HG03108 (cell line): Measurements from ENCODE around the gene TMEM125.

Experiments used
- ATAC-seq: cut with Tn5 transposase; IDR thresholded peaks from one replicate; pipeline ENCODE4 v1.9.1; 2021; ENCODE audit warnings: moderate library complexity; ENCODE audit not compliant: unreplicated experiment

TMEM125 gene

DNA sequence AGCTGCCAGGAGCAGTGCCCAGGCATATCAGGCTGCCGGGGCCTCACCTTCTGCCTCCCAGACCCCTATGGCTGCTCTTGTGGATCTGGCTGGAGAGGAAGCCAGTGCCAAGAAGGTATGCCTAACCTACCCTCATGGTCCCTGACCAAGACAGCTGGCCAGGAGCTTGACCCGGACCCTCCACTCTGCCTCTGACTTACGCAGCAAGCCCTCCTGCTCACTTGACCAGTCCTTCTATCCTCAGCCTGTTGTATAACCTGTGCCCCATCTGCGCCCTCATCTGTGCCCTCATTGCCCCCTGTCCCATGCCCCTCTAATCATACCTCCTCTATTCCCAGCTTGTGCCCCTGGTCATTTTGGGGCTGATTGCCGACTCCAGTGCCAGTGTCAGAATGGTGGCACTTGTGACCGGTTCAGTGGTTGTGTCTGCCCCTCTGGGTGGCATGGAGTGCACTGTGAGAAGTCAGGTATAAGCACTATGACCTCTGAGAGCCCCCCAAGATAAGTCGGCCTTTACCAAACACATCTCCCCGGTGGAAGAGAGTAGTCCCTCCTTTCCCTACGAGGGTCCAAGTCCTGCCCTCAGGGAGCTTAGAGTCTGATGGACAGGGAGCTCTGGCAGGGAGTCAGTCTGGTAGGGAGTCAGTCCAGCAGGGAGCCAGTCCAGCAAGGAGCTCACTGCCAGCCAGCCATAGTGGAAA lies 37.8 kb downstream of the TMEM125 start:
- no peak for ATAC-seq

DNA sequence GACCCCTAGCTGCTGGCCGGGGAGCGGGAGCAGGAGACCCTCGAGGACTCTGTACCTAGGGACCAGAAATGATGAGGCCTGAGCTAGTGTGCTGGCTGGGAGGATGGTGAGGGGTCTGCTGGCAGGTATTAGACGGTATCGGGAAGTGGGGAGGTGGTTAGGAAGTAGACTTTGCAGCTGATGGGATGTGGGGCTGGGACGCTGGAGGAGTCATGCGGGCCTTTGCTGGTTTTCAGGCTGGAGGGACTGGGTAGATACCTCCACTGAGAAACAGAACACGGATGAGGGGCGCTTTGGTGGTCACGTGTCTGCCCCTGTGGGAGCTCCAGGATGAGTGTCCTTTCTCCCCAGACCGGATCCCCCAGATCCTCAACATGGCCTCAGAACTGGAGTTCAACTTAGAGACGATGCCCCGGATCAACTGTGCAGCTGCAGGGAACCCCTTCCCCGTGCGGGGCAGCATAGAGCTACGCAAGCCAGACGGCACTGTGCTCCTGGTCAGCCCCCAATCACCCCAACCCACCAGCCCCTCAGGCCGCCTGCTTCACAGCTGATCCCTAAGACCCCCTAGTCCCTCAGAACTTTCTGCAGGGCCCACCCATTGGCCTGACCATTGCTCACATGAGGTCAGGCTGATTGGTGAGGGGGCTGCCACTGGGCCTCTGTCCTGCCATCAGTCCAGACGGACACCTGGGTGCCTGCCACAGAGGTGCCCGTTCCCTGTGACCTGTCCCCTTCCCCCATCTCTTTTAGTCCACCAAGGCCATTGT lies 39.0 kb downstream of the TMEM125 start:
- ATAC-seq, result no peak

DNA sequence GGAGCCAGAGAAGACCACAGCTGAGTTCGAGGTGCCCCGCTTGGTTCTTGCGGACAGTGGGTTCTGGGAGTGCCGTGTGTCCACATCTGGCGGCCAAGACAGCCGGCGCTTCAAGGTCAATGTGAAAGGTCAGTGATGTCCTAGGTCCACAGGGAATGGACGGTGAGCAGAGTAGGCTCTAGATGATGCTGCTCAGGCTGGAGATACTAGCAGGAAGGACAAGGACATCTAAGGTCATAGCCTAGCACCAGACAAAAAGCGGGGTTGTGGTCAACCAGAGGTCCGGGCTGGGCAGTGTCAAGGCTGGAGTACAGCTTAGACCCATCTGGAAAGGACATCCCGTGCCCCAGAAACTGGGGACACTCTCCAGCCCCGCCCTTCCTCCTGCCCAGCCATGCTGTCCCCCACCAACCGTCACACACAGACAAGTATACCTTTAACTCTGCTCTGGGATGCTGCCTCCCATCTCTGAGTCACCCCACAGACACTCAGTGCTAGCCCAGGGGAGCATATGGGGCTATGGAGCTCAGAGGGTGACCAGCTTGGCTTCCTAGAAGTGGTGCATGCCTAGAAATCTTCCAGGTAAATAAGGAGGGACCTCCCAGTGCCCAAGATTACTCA lies 39.7 kb downstream of the TMEM125 start:
- ATAC-seq, result no peak

DNA sequence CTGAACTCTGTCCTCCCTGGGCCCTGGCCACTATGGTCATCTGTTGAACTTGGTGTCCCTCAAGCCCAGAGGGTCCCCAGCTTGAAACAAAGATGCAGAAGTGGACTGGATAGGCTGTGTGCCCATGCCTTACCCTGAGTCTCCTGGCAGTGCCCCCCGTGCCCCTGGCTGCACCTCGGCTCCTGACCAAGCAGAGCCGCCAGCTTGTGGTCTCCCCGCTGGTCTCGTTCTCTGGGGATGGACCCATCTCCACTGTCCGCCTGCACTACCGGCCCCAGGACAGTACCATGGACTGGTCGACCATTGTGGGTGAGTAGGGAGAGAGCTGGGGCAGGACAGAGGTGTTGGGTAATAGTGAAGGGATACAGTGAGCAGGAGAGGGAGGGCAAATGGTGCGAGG lies 41.7 kb downstream of the TMEM125 start:
- no peak for ATAC-seq

DNA sequence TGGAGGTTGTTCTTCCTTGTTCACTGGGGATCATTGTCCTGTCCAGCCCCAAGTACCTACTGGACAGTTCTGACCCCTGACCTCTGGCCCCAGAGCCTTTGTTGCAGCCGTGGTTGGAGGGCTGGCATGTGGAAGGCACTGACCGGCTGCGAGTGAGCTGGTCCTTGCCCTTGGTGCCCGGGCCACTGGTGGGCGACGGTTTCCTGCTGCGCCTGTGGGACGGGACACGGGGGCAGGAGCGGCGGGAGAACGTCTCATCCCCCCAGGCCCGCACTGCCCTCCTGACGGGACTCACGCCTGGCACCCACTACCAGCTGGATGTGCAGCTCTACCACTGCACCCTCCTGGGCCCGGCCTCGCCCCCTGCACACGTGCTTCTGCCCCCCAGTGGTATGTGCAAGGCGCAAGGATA lies 42.4 kb downstream of the TMEM125 start:
- ATAC-seq, result no peak

DNA sequence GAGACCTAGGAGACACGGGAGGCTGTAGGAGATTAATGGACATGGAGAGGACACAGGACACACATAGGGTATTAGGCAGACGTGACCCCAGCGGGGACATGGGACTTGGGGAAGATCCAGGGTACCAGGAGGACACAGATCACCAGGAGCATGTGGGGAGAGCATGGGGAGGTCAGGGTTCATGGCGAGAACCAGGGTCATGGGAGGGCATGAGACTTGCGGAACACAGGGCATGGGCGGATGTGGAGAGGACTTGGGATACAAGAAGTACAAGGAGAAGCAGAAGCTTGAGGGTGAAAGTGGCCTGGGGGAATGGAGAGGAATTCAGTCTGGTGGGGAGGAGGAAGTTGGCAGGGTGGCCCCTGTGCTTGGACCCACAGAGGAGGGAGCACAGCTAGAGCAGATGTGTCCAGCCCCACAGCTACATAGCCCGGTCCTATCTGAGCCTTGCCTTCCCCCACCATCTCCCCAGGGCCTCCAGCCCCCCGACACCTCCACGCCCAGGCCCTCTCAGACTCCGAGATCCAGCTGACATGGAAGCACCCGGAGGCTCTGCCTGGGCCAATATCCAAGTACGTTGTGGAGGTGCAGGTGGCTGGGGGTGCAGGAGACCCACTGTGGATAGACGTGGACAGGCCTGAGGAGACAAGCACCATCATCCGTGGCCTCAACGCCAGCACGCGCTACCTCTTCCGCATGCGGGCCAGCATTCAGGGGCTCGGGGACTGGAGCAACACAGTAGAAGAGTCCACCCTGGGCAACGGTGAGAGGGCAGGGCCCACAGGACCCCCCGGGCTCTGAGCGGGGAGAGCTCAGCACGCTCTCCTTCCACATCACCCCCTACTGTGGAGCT lies 43.1 kb downstream of the TMEM125 start:
- ATAC-seq, result no peak

DNA sequence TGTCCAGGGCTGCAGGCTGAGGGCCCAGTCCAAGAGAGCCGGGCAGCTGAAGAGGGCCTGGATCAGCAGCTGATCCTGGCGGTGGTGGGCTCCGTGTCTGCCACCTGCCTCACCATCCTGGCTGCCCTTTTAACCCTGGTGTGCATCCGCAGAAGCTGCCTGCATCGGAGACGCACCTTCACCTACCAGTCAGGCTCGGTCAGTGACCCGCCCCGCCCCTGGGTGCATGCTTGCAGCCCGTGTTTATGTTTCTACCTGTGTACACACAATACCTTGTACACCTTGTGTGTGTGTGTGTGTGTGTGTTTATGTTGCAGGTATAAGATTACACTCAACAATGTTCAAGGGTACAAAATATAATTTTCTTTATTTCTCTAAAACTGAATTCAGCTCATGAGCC lies 44.0 kb downstream of the TMEM125 start:
- ATAC-seq, result no peak

DNA sequence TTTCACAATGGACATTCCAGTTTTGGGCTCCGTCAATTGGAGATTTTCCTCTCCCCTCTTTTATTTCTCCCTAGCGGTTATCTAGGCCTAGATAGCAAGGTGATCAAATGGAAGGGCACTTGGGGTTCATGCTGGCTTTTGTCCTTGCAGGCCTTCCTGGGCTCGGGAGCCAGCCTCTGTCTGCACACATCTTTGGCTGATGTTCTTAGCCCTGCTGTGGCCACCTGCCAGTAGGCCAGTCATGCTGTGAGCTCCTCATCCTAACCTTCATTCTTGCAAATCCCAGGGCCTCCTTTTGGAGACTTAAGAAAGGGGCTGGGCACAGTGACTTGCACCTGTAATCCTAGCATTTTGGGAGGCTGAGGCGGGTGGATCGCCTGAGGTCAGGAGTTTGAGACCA lies 44.5 kb downstream of the TMEM125 start:
- no peak for ATAC-seq

DNA sequence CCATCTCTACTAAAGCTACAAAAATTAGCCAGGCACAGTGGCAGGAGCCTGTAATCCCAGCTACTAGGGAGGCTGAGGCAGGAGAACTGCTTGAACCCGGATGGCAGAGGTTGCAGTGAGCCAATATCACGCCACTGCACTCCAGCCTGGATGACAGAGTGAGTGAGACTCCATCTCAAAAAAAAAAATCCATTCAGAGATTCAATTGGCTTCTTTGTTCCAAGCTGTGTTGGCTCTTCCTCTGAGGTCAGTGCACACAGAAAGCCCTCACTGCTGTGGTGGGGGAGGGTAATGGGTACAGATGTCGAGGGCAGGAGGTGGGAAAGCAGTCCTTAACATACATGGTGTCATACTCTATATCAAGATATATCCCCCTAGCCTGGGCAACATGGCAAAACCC lies 45.7 kb downstream of the TMEM125 start:
- ATAC-seq, result no peak

DNA sequence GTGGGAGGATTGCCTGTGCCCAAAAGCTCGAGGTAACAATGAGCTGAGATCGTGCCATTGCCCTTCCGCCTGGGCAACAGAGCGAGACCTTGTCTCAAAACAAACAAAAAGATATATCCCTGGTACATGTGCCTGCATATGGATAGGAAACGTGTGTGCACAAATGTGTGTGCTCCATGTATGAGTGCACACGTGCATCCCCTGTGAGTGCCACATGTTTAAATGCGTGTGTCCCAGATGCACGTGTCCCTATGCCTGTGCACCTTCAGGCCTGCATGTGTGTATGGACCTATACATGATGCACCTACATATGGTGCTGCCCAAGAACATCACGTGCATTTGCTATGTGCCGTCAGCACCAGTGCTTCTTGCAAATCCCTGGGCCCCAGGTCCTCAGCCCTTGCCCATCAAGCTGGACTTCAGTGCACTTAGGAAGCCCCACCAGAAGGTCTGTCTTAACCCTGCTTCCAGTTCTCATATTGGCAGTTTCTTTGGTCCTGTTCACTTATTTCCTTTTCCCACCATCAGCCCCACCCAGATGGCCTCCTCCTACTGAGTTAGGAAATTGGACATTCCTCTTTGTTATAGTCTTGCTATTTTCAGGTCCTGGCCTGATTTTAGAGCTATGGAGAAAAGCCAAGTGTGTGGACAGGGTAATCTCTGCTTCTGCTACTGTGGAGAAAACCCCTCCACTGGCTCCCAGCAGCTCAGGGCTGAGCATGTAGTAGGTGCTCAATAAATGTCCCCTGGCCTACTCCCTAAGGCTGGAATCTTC lies 46.4 kb downstream of the TMEM125 start:
- ATAC-seq, result no peak

DNA sequence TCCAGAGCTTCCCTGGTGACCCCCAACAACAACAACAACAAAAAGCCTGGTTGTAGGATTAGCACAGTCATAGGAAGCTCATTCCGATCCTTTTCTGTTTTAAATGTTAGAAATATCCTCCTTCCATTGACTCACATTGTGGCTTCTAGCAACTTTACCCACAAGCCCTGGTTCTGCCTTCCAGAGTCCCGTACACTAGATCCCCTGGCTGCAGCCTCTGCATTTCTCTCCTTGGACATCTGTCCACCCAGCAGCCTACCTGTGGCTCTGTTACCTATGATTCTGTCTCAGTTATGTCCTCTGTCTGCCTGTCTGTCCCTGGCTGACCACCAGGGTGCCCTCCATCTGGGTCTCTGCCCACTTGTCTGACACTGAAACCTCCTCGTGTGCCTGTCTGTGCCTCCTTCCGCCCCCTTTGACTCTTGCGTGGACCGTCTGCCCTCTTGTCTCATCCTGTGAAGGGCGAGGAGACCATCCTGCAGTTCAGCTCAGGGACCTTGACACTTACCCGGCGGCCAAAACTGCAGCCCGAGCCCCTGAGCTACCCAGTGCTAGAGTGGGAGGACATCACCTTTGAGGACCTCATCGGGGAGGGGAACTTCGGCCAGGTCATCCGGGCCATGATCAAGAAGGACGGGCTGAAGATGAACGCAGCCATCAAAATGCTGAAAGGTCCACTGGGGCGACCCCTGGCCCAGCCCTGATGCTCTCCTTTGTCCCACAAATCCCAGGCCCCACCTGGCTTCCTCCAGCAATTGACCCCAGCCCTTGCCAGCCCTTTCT lies 47.1 kb downstream of the TMEM125 start:
- ATAC-seq, result no peak

DNA sequence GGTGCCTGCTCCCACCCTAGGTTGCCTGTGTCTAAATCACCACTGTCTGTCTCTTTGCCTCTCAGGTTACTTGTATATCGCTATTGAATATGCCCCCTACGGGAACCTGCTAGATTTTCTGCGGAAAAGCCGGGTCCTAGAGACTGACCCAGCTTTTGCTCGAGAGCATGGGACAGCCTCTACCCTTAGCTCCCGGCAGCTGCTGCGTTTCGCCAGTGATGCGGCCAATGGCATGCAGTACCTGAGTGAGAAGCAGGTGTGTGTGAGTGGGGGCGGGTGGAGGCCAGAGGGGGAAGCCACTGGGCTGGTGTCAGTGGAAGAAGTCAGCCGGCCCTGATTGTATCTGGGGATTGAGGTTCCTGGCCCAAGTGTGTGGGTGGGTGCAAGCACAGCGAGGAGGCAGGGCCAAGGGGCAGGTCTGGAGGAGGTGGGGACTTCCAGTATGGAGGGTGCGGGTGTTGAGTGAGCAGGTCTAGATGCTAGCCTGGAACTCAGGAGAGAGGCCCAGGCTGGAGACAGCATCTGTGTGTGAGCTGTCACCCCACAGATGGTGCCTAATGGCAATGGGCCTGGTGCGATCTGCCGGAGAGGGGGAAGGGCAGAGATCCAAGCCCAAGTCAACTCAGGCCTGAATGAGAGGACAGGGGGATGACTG lies 48.2 kb downstream of the TMEM125 start:
- no peak for ATAC-seq

DNA sequence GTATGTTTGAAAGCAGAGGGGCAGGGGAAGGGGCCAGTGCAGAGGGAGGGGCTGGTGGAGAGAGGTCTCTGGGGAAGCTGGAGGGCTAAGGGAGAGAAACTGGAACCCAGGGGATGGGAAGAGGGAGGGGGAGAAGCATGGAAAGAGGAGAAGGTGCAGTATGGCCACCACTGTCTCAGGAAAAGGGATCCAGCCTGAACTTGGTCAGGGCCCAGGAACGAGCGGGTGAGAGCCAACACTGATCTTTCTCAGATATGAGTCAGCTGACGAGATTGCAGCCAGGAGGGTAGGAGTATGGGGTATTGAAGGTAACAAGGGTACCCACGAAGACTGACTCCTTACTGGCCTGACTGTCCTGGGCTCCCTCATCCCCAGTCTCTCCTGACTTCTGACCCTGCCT lies 49.0 kb downstream of the TMEM125 start:
- no peak for ATAC-seq

DNA sequence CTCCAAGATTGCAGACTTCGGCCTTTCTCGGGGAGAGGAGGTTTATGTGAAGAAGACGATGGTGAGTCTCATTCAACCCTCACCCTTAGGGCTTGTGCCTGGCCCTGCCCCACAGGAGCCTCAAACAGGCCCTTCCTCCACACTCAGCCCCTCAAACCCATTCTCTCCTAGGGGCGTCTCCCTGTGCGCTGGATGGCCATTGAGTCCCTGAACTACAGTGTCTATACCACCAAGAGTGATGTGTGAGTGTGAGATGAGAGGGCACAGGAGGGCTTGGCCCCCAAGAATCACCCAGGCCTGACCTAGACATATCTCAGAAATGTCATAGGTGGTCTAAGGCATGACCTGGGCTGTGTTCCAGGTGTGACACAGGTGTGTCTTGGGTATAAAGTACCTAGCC lies 49.5 kb downstream of the TMEM125 start:
- no peak for ATAC-seq

DNA sequence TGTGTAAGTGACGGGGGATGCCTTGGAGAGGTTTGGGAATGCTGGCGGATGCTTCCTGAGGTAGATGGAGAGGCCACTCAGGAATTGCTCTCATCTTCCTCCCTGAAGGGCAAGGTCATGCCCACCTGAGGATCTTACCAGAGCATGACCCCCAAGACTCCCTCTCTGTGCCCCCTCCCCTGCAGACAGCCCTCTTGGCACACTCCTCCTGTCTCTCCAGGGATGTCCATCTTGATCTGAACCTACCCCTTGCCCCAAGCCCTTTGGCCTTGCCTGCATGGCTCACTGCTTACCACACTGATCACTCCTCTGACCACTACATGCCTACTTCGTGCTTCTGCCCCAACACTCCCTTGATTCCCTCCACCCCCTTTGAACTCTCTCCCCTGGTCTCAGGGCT lies 50.0 kb downstream of the TMEM125 start:
- no peak for ATAC-seq

DNA sequence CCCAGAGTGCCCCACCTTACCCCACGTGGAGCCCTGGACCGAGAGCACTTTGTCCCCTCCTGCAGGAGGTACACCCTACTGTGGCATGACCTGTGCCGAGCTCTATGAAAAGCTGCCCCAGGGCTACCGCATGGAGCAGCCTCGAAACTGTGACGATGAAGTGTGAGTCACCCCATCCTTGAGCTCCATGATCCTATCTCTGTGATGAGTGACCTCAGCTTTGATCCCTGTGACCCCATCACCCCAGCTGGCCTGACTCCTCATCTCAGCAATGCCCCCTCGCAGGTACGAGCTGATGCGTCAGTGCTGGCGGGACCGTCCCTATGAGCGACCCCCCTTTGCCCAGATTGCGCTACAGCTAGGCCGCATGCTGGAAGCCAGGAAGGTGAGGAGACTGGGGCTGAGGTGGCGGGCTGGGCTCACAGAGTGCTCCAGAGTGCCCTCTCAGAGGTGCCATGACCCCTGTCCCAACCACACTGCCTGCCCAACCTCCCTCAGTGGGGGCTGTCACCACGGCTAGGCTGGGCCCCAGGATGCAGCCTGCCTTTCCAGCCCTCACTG lies 51.6 kb downstream of the TMEM125 start:
- ATAC-seq, result no peak

DNA sequence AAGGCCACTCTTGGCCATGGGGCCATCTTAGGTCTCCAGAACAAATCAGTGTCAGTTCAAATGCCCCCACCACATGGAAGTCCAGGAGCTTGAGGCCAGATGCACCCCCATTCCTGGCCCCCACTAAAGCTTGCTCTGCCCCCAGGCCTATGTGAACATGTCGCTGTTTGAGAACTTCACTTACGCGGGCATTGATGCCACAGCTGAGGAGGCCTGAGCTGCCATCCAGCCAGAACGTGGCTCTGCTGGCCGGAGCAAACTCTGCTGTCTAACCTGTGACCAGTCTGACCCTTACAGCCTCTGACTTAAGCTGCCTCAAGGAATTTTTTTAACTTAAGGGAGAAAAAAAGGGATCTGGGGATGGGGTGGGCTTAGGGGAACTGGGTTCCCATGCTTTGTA lies 52.7 kb downstream of the TMEM125 start:
- ATAC-seq, result no peak
